MCF 10A (cell line): ENCODE results near the gene TPP2. TPM values are rescaled to one million over a fixed set of nuclear protein-coding genes. Genes with fewer than 3 reads are reported as not detected.

Experiments used
- BruUV-seq: library from RNA; stranded (reverse); fragments of 400-500 nt; replicated peaks from 2 replicates; lab custom pipeline; 2021; lab: Mats Ljungman, UMichigan
- CTCF ChIA-PET: fragments of 300-600 bp; sonication (Branson Sonifier 250); formaldehyde crosslinking; extraction: SDS; loops from one replicate; lab custom pipeline; 2021; ENCODE audit warnings: antibody characterized with exemption, inconsistent platforms; lab: Yijun Ruan, JAX
- POLR2A ChIA-PET: fragments of 300-600, 350-650 bp; sonication (Branson Sonifier 250); formaldehyde crosslinking; extraction: SDS; loops from one replicate; lab custom pipeline; 2020; ENCODE audit warnings: antibody characterized with exemption, inconsistent platforms; lab: Yijun Ruan, JAX
- DNase-seq: peaks from one replicate; pipeline ENCODE4 v3.0.0-alpha.2; 2018; ENCODE audit not compliant: unreplicated experiment
- H3K27ac Mint-ChIP-seq: one replicate; pipeline ENCODE4 v1.8.0; 2022; ENCODE audit warnings: mild to moderate bottlenecking, low read depth, mixed read lengths; ENCODE audit not compliant: unreplicated experiment
- H3K27me3 Mint-ChIP-seq: one replicate; pipeline ENCODE4 v1.8.0; 2022; ENCODE audit warnings: mixed read lengths; ENCODE audit not compliant: insufficient read depth, unreplicated experiment
- H3K36me3 Mint-ChIP-seq: one replicate; pipeline ENCODE4 v1.8.0; 2022; ENCODE audit warnings: mild to moderate bottlenecking, moderate library complexity, mixed read lengths; ENCODE audit not compliant: insufficient read depth, unreplicated experiment
- H3K4me1 Mint-ChIP-seq: one replicate; pipeline ENCODE4 v1.8.0; 2022; ENCODE audit warnings: mixed read lengths; ENCODE audit not compliant: insufficient read depth, unreplicated experiment
- H3K4me3 Mint-ChIP-seq: one replicate; pipeline ENCODE4 v1.8.0; 2022; ENCODE audit warnings: mild to moderate bottlenecking, moderate library complexity, mixed read lengths; ENCODE audit not compliant: unreplicated experiment
- H3K9me3 Mint-ChIP-seq: one replicate; pipeline ENCODE4 v1.8.0; 2022; ENCODE audit warnings: mixed read lengths; ENCODE audit not compliant: unreplicated experiment
- intact Hi-C: fragments of 100-400 bp; cut with micrococcal nuclease; formaldehyde crosslinking; loops from 2 replicates; pipeline ENCODE4 v1.14.1; 2022
- total RNA-seq: library from RNA; stranded (reverse); gene quantifications from 2 replicates; pipeline ENCODE4 v1.2.3, GENCODE V29; 2022
- TF ChIP-seq, protein P1 (sequence below): fragments of 200-600 bp; IDR thresholded peaks from one replicate; pipeline ENCODE4 v1.8.0; 2022; ENCODE audit warnings: antibody characterized with exemption, mild to moderate bottlenecking; ENCODE audit not compliant: unreplicated experiment

TPP2 gene
- total RNA-seq, 1 experiment from 2014 or later: 44.2 TPM

DNA sequence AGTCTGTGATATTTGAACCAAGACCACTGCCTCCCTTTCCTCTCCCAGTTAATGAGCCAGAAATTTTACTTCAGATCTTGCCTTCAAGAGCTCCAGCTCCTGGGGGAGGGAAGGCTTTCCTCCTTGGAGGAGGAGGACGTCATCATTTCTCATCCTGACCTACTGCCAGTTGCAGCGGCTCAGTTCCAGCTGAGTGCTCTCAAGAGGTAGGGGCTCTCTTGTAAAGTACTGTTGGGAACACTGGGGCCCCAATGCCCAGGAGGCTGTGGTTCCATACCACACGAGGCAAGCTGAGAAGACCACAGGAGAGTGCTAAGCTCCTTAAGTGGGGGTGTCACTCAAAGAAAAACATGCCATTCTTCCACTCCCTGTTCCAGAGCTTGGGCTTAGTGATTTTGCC is 61.9 kb downstream of the TPP2 start:
- H3K9me3 Mint-ChIP-seq: no peaks in the 10 kb centered on the region
- H3K27ac Mint-ChIP-seq: no peak overlapping the region
- POLR2A ChIA-PET: interaction anchor here (0.6 to 1.2 kb wide), 2 partner anchors 34 to 66 kb away, joined by 3 read pairs; no protein-coding TSS in a partner anchor
- BruUV-seq: no TSS peak
- CTCF ChIA-PET: interaction anchor here (0.6 to 1.7 kb wide), 5 partner anchors 11 to 198 kb away, joined by 3 to 8 read pairs (median 4); no protein-coding TSS in a partner anchor
- DNase-seq: no peak
- TF ChIP-seq, protein P1, sequence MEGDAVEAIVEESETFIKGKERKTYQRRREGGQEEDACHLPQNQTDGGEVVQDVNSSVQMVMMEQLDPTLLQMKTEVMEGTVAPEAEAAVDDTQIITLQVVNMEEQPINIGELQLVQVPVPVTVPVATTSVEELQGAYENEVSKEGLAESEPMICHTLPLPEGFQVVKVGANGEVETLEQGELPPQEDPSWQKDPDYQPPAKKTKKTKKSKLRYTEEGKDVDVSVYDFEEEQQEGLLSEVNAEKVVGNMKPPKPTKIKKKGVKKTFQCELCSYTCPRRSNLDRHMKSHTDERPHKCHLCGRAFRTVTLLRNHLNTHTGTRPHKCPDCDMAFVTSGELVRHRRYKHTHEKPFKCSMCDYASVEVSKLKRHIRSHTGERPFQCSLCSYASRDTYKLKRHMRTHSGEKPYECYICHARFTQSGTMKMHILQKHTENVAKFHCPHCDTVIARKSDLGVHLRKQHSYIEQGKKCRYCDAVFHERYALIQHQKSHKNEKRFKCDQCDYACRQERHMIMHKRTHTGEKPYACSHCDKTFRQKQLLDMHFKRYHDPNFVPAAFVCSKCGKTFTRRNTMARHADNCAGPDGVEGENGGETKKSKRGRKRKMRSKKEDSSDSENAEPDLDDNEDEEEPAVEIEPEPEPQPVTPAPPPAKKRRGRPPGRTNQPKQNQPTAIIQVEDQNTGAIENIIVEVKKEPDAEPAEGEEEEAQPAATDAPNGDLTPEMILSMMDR: no peak
- no peak overlapping the region for H3K4me3 Mint-ChIP-seq
- H3K4me1 Mint-ChIP-seq: no peaks in the 10 kb centered on the region
- intact Hi-C loops: no loop called here
- H3K36me3 Mint-ChIP-seq: peaks cover 45% of the 10 kb centered on the region
- no peaks in the 10 kb centered on the region for H3K27me3 Mint-ChIP-seq

GRCh38 chr13:102659168-102659713 is 62.5 kb downstream of the TPP2 start:
- ChIA-PET POLR2A (interaction anchor here (0.5 to 1.2 kb wide), 3 partner anchors 35 to 736 kb away, joined by 3 read pairs; no protein-coding TSS in a partner anchor), CTCF (interaction anchor here (0.6 to 1.7 kb wide), 5 partner anchors 10 to 197 kb away, joined by 3 to 8 read pairs (median 4); no protein-coding TSS in a partner anchor)
- TF ChIP-seq, protein P1: no peak
- Mint-ChIP-seq H3K27ac (no peak overlapping the region), H3K27me3 (no peaks in the 10 kb centered on the region), H3K36me3 (peaks cover 51% of the 10 kb centered on the region), H3K4me1 (no peaks in the 10 kb centered on the region), H3K9me3 (no peaks in the 10 kb centered on the region), H3K4me3 (no peak overlapping the region)
- BruUV-seq: no TSS peak
- DNase-seq: no peak
- intact Hi-C loops: no loop called here

DNA sequence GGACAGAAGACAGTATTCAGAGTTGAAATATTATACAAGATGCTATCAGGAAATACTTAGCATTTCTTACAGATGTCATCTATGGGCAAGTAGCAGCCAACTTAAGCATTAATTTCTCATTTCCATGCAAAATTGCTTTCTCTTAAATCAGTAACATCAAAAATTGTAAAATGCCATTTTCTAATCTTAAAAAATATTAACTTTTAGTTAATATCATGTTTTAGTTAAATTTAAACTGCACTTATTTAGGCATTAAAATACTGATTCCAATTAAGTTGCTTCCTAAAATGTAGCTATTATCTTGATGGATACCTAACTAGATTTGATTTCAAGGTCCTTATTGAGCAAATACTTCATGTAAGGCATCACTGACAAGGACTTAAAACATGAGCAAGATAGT is 70.2 kb downstream of the TPP2 start:
- Mint-ChIP-seq H3K27ac (no peak overlapping the region), H3K27me3 (no peaks in the 10 kb centered on the region), H3K4me3 (no peak overlapping the region), H3K36me3 (peaks cover 50% of the 10 kb centered on the region), H3K9me3 (no peaks in the 10 kb centered on the region), H3K4me1 (no peaks in the 10 kb centered on the region)
- intact Hi-C loops: no loop called here
- DNase-seq: no peak
- ChIA-PET POLR2A (interaction anchor here (0.6 to 1.4 kb wide), 2 partner anchors 9 to 40 kb away, joined by 4 to 5 read pairs; no protein-coding TSS in a partner anchor), CTCF (interaction anchor here (1.5 kb wide), 1 partner anchor 58 kb away, joined by 6 read pairs; no protein-coding TSS in a partner anchor)
- TF ChIP-seq, protein P1: no peak
- no TSS peak for BruUV-seq

GRCh38 chr13:102667911-102668310 is 71.1 kb downstream of the TPP2 start:
- ChIA-PET CTCF (no interaction called here), POLR2A (no interaction called here)
- TF ChIP-seq, protein P1: no peak
- Mint-ChIP-seq H3K4me3 (no peak overlapping the region), H3K27me3 (no peaks in the 10 kb centered on the region), H3K4me1 (no peaks in the 10 kb centered on the region), H3K36me3 (peaks cover 51% of the 10 kb centered on the region), H3K27ac (no peak overlapping the region), H3K9me3 (no peaks in the 10 kb centered on the region)
- BruUV-seq: no TSS peak
- intact Hi-C loops: no loop called here
- no peak for DNase-seq
